ENCODE results near the gene STK39.

Gene STK39

GRCh38 chr2:167916756-167917155, 330.6 kb downstream of the STK39 start:
- DNase-seq (ENCODE audit: low read depth), result no peak

- no peak for DNase-seq (ENCODE audit: low read depth)
Measured at GRCh38 chr2:167914969-167915368, 332.4 kb downstream of the STK39 start.

- DNase-seq (ENCODE audit: low read depth), result no peak
Measured at GRCh38 chr2:167908786-167909185, 338.6 kb downstream of the STK39 start.

GRCh38 chr2:167905668-167906067, 341.7 kb downstream of the STK39 start:
- no peak for DNase-seq (ENCODE audit: low read depth)

All from GM04503 (cell line).